ENCODE results near the gene MYH2. TPM values are rescaled to one million over a fixed set of nuclear protein-coding genes. Genes with fewer than 3 reads are reported as not detected.

MYH2 gene
- under 1 TPM in 1 of 4 donors, not detected in 3; 0.83 TPM for total RNA-seq

- Histone ChIP-seq H3K4me3 (no peak within 1 kb of the TSS), H3K9me3 (no peaks in the 10 kb centered on the region), H3K27ac (no peak within 1 kb of the TSS), H3K4me1 (no peaks in the 10 kb centered on the region), H3K27me3 (no peaks in the 10 kb centered on the region), H3K36me3 (no peaks in the 10 kb centered on the region)
- no peak for DNase-seq
- no peak for TF ChIP-seq POLR2A (IDR thresholded peaks at IDR 0.05)
Observed at GRCh38 chr17:10549096-10549842, at the start of gene MYH2. Gene MYH2, minus strand, starts transcription at chr17:10549658. Its CDS starts 1,738 bp downstream, at chr17:10547920.

GRCh38 chr17:10598621-10599020, 49.2 kb upstream of the MYH2 start:
- H3K9me3 ChIP-seq, result no peaks in the 10 kb centered on the region
- TF ChIP-seq POLR2A (IDR thresholded peaks at IDR 0.05) (no peak), CTCF (IDR thresholded peaks at IDR 0.05) (no peak)
- no peak for DNase-seq
- no peaks in the 10 kb centered on the region for H3K4me1 ChIP-seq
- no peaks in the 10 kb centered on the region for H3K36me3 ChIP-seq
- H3K27ac ChIP-seq, result no peak overlapping the region
- H3K4me3 ChIP-seq, result no peak overlapping the region
- H3K27me3 ChIP-seq, result no peaks in the 10 kb centered on the region

- DNase-seq, result no peak
- H3K27me3 ChIP-seq, result no peaks in the 10 kb centered on the region
- H3K4me3 ChIP-seq, result no peak overlapping the region
- no peaks in the 10 kb centered on the region for H3K4me1 ChIP-seq
- no peak overlapping the region for H3K27ac ChIP-seq
- no peak for TF ChIP-seq CTCF (IDR thresholded peaks at IDR 0.05)
- no peak for TF ChIP-seq POLR2A (IDR thresholded peaks at IDR 0.05)
- no peaks in the 10 kb centered on the region for H3K9me3 ChIP-seq
- no peaks in the 10 kb centered on the region for H3K36me3 ChIP-seq
Observed at GRCh38 chr17:10589553-10590145, 40.2 kb upstream of the MYH2 start.

- TF ChIP-seq POLR2A (IDR thresholded peaks at IDR 0.05) (no peak), CTCF (IDR thresholded peaks at IDR 0.05) (no peak)
- no peak overlapping the region for H3K4me3 ChIP-seq
- H3K36me3 ChIP-seq, result no peaks in the 10 kb centered on the region
- no peak for DNase-seq
- no peaks in the 10 kb centered on the region for H3K27me3 ChIP-seq
- H3K27ac ChIP-seq, result no peak overlapping the region
- H3K4me1 ChIP-seq, result no peaks in the 10 kb centered on the region
- no peaks in the 10 kb centered on the region for H3K9me3 ChIP-seq
Observed at GRCh38 chr17:10585529-10585928, 36.1 kb upstream of the MYH2 start.

GRCh38 chr17:10583834-10584233, 34.4 kb upstream of the MYH2 start:
- H3K27ac ChIP-seq, result no peak overlapping the region
- no peak overlapping the region for H3K4me3 ChIP-seq
- DNase-seq, result no peak
- no peaks in the 10 kb centered on the region for H3K27me3 ChIP-seq
- H3K4me1 ChIP-seq, result no peaks in the 10 kb centered on the region
- no peaks in the 10 kb centered on the region for H3K9me3 ChIP-seq
- no peaks in the 10 kb centered on the region for H3K36me3 ChIP-seq
- no peak for TF ChIP-seq CTCF (IDR thresholded peaks at IDR 0.05)
- TF ChIP-seq POLR2A (IDR thresholded peaks at IDR 0.05), result no peak

- Histone ChIP-seq H3K4me1 (no peaks in the 10 kb centered on the region), H3K4me3 (no peak overlapping the region), H3K9me3 (no peaks in the 10 kb centered on the region), H3K36me3 (no peaks in the 10 kb centered on the region), H3K27ac (no peak overlapping the region), H3K27me3 (no peaks in the 10 kb centered on the region)
- TF ChIP-seq POLR2A (IDR thresholded peaks at IDR 0.05) (no peak), CTCF (IDR thresholded peaks at IDR 0.05) (no peak)
- no peak for DNase-seq
Observed at GRCh38 chr17:10579270-10579669, 29.8 kb upstream of the MYH2 start.

Data from Peyer's patch (tissue), 4 donors.